T follicular helper cell (primary cell): ENCODE results near the gene LARGE1.
"Not testable (repeated sequence)": the region's sequence is repeated elsewhere in the genome, so short reads cannot be mapped to it uniquely, and the experiment has no call there.

Experiments used
- DNase-seq: peaks from one replicate; pipeline ENCODE4 v3.0.0-alpha.2; 2020; ENCODE audit warnings: low read depth

The LARGE1 gene

GRCh38 chr22:33593818-33594217, 326.5 kb downstream of the LARGE1 start:
- no peak for DNase-seq

- no peak for DNase-seq
Measured at GRCh38 chr22:33591946-33592345, 328.3 kb downstream of the LARGE1 start.

GRCh38 chr22:33589297-33589696, 331.0 kb downstream of the LARGE1 start:
- DNase-seq: no peak

GRCh38 chr22:33588860-33589259, 331.4 kb downstream of the LARGE1 start:
- DNase-seq: no peak

- no peak for DNase-seq
Measured at GRCh38 chr22:33584152-33584551, 336.1 kb downstream of the LARGE1 start.

GRCh38 chr22:33582822-33583400, 337.4 kb downstream of the LARGE1 start:
- DNase-seq: no peak

- DNase-seq: no peak
Measured at GRCh38 chr22:33580310-33580709, 340.0 kb downstream of the LARGE1 start.

GRCh38 chr22:33579448-33580093, 340.7 kb downstream of the LARGE1 start:
- no peak for DNase-seq

GRCh38 chr22:33578752-33579151, 341.5 kb downstream of the LARGE1 start:
- DNase-seq: no peak

GRCh38 chr22:33577862-33578411, 342.3 kb downstream of the LARGE1 start:
- no peak for DNase-seq

GRCh38 chr22:33576205-33576604, 344.1 kb downstream of the LARGE1 start:
- DNase-seq: no peak

GRCh38 chr22:33575771-33576170, 344.5 kb downstream of the LARGE1 start:
- no peak for DNase-seq

GRCh38 chr22:33575041-33575440, 345.2 kb downstream of the LARGE1 start:
- DNase-seq: no peak

GRCh38 chr22:33573479-33573878, 346.8 kb downstream of the LARGE1 start:
- DNase-seq: no peak

- DNase-seq: no peak
Measured at GRCh38 chr22:33572086-33572485, 348.2 kb downstream of the LARGE1 start.

- DNase-seq: no peak
Measured at GRCh38 chr22:33570110-33570509, 350.2 kb downstream of the LARGE1 start.

- no peak for DNase-seq
Measured at GRCh38 chr22:33569559-33569958, 350.7 kb downstream of the LARGE1 start.

- no peak for DNase-seq
Measured at GRCh38 chr22:33569018-33569417, 351.3 kb downstream of the LARGE1 start.

GRCh38 chr22:33566495-33566894, 353.8 kb downstream of the LARGE1 start:
- DNase-seq: not testable (repeated sequence)

GRCh38 chr22:33565580-33565995, 354.7 kb downstream of the LARGE1 start:
- no peak for DNase-seq

- DNase-seq: no peak
Measured at GRCh38 chr22:33564683-33565082, 355.6 kb downstream of the LARGE1 start.

- DNase-seq: no peak
Measured at GRCh38 chr22:33563220-33563964, 356.9 kb downstream of the LARGE1 start.

GRCh38 chr22:33562501-33562900, 357.8 kb downstream of the LARGE1 start:
- no peak for DNase-seq
